ENCODE measurements around the gene NRL.

DNA sequence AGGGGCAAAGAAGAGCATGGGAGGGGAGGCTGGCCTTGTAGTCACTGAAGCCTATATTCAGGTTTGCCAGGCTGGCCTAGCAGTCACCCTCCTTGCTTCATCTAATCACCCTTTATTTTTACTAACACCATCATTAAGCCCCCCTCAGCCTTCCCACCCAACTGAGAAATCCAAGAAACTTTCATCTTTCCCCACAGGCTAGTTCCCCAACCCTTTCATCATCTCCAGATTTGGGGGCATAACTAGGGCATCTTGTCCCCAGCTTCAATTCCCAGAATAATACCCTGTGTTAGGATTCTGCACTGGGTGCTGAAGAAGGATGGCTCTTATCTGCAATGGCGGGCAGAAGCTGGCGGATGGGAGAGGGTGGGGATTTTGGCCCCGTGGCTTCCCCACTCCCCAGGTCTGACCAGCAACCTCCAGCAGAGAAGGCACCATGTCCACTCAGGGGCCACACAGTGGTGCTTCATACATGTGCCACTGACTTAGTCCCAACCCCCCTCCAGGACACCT is 13.7 kb downstream of the NRL start:
- TF ChIP-seq, protein P1, sequence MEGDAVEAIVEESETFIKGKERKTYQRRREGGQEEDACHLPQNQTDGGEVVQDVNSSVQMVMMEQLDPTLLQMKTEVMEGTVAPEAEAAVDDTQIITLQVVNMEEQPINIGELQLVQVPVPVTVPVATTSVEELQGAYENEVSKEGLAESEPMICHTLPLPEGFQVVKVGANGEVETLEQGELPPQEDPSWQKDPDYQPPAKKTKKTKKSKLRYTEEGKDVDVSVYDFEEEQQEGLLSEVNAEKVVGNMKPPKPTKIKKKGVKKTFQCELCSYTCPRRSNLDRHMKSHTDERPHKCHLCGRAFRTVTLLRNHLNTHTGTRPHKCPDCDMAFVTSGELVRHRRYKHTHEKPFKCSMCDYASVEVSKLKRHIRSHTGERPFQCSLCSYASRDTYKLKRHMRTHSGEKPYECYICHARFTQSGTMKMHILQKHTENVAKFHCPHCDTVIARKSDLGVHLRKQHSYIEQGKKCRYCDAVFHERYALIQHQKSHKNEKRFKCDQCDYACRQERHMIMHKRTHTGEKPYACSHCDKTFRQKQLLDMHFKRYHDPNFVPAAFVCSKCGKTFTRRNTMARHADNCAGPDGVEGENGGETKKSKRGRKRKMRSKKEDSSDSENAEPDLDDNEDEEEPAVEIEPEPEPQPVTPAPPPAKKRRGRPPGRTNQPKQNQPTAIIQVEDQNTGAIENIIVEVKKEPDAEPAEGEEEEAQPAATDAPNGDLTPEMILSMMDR (IDR thresholded peaks at IDR 0.05; ENCODE audit: low read depth, low read length): no peak
- no peak for TF ChIP-seq EZH2phosphoT487 (IDR thresholded peaks at IDR 0.05; ENCODE audit: low read depth)
